ENCODE results near the gene MSS51. TPM values are rescaled to one million over a fixed set of nuclear protein-coding genes. Genes with fewer than 3 reads are reported as not detected.

Gene MSS51
- 2.0 TPM for total RNA-seq

DNA sequence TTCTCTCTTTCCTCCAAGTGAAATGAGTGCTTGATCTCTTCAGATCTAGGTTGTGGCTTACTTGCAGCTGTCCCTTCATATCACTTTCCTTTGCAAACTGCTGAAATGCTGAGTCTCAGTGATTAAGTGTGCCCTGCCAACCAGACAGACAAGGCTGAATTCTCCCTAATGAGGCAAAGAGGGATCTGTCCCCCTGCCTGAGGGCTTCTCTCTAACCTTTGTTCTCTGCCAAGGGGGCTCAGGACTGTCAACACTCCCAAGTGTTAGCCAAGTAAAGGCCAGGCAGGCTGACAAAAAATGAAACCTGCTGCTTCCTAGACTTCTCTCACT lies at the start of gene MSS51:
MSS51 (minus strand) TSS at position 24 of the 330 bp plus-strand sequence. CDS start 5,277 bp downstream, outside the sequence.
- DNase-seq (ENCODE audit: low spot score), result no peak

GRCh38 chr10:73480158-73480557 lies 46.8 kb upstream of the MSS51 start:
- no peak for DNase-seq (ENCODE audit: low spot score)

DNA sequence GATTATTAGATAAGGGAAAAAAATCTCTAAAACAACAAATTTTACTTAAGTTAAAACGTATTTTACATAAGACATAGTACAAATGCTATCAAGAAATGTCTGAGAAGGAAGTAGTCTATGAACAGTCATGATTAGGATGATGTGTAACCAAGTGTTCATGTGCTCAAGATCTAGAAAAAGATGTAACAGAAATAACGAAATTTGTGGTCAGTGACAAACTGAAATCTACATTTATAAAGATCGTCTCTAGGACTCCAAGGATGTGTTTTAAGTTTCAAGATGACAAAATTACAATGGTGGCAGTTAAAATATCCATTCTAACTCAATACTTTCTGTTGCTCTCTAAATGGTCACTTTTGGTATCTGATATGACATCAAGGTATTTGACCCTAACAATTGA lies 45.3 kb upstream of the MSS51 start:
- DNase-seq (ENCODE audit: low spot score), result no peak

DNA sequence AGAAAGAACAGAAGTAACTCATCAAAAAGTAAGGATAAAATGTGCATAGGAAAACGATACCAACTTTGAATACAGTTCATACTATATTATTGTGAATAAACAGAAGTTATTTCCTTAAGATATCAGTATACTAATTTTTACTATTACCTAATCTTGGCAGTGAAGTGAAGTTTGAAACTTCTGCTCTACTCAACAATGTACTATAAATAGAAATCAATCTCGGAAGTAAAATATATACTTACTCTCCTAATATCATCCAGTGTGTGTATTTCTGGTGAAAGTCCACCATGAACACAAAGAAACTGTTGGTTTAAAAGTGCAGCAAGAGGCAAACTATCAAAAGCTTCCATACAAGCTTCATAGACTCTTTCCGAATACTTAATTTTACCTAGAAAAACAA lies 37.9 kb upstream of the MSS51 start:
- DNase-seq (ENCODE audit: low spot score), result no peak

DNA sequence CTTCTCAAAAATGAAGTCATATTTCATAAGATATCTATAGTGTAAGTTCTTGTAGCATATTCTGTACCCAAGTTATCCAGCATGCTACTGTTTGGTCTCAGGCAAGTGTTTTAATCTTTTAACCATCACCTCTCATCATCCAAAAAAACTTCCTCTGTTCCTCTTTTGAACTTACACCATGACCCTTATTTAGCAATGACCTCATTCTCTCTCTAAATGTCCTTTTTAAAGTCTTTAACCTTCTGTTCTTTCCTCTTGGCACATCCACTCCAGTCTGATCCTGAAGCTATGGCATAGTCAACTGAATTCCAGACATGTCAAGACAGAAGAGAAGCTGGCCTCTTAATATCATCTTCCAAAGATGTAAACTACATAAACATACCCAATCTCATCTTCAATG lies 36.2 kb upstream of the MSS51 start:
- DNase-seq (ENCODE audit: low spot score), result no peak

DNA sequence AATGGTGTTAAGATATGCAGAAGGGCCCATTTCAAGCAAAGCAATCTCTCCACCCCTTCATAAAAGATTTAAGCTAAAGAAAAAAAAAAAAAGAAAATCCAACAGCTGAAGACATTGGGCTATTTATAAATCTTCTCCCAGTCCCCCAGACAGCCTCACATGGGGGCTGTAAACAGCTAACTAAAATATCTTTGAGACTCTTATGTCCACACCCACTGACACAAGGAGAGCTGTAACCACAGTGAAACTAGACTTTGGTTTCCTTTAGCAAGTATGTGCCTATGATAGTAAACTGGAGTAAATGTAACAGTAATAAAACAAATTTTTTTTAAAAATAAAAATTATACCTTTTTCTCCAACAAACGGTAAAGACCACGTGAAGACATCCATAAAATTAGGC lies 33.8 kb upstream of the MSS51 start:
- no peak for DNase-seq (ENCODE audit: low spot score)

DNA sequence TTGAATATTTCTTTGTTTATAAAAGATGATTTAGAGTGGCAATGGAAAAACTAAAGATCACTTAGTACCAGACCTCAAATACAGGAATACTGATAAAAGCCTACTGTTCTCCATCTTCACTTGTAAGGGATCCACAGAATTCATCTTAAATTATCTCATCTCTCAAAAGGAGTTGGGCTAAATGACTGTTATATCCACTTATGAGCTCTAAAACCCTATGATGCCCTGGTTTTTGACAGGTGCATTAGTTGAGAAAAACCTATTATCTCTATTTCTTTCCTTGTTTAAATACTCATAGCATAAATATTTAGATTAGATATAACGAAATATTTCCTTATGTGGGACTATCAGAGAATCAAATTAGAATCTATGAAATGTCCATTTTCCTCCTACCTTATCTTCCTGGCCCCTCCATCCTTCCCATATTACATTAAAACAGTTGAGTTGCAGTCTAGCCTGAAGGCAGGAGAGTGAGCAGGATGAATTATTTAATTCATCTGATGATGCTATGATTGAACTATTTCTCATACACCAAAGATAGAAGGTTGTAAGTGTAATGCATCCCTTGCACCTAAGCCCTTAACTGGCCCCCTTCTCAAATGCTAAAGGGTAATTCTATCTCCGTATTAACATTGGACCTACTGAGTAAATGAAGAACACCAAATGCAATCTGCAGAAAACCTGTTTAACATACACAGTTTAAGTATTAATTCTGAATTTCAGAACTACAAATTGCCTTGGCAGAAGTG lies 32.8 kb upstream of the MSS51 start:
- DNase-seq (ENCODE audit: low spot score), result no peak

- DNase-seq (ENCODE audit: low spot score), result no peak
Measured at GRCh38 chr10:73460897-73461296, 27.5 kb upstream of the MSS51 start.

GRCh38 chr10:73459683-73460314 lies 26.4 kb upstream of the MSS51 start:
- no peak for DNase-seq (ENCODE audit: low spot score)

- no peak for DNase-seq (ENCODE audit: low spot score)
Measured at GRCh38 chr10:73456187-73456890, 23.0 kb upstream of the MSS51 start.

DNA sequence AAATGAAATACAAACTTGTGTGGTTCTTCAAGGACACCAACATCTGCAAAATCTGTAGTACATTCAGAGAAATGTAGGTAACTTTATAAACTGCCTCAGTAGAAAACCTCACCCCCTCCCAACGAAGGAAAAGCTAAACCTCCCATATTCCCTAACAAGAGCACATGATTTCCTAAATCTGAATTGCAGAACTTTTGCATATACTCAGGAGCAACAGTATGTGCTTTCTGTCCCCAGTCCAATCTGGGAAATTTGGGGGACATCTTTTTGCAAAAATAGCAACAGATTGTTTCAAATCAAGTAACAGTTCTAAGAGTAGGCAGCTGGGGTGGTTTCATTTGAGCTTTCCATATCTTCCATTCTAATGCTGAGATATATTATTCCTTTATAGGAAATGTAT lies 15.8 kb upstream of the MSS51 start:
- DNase-seq (ENCODE audit: low spot score), result no peak

DNA sequence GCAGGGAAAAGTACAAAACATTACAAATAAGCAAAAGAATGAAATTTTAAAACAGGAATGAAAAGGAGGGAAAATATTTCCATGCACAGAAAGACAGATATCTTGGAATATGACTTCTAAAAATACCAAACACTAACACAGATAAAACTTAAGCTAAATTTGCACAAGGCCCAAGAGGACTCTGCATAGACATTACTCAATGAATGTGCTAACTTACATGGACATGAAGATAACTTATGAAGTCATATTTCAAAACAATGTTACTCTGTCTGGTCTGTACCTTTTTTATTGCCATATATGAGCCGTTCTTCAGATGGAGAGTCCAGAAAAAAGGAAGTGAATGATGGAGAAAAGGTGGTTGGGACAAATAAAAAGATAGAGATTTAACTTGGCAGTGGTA lies 15.0 kb upstream of the MSS51 start:
- DNase-seq (ENCODE audit: low spot score), result no peak

- no peak for DNase-seq (ENCODE audit: low spot score)
Measured at GRCh38 chr10:73446926-73447325, 13.6 kb upstream of the MSS51 start.

GRCh38 chr10:73444457-73444856 lies 11.1 kb upstream of the MSS51 start:
- DNase-seq (ENCODE audit: low spot score), result no peak

DNA sequence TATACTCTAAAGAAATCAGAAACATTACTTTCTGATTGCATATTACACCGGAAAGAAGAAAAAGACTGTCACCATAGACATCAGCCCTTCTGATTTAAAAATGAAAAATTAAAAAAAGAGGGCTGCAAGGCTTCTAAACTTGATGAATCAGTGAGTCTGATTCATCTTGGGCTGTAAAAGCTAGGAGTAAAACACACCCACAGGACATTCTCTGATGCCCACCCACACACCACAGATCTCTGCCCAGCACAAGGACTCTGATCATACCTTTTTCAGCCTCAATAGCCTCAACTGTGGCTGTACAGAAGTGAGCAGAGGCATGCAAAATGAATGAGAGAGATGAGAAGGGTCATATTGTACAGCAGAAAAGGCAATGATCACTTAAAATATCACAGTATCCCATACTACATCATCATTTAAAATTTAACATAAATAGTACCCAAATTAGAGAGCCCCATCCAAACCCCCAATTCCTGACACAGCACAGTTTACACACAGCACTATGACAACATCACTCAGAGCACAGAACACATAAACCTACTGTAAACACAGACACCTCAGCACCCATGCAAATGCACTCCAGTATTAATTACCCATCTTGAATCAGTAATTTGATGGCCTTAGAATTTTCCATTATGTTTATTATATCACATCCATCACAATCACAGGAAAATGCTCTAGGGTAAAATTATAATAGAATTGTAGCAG lies 6.4 kb upstream of the MSS51 start:
- DNase-seq (ENCODE audit: low spot score), result no peak

DNA sequence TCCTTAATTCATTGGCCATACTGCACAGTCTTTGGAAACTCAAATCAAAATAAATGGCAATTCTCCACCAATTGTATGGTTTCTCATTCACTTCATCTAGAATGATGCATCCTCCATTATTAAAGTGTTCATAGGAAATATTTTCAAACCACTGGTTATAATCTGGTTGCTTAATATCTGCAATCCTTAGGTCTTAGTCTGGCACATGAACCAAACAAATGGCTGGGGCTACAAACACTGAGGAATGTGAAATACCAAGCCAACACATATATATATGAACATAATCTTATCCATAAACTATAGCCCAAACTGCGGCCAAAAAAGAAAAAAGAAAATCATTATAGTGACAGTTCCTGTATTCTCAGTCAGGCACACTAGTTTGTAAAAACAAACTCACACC lies 5.7 kb upstream of the MSS51 start:
- DNase-seq (ENCODE audit: low spot score), result no peak

- no peak for DNase-seq (ENCODE audit: low spot score)
Measured at GRCh38 chr10:73432646-73433537, 469 bp downstream of the MSS51 start.

- DNase-seq (ENCODE audit: low spot score), result no peak
Measured at GRCh38 chr10:73426318-73426717, 7.0 kb downstream of the MSS51 start.

DNA sequence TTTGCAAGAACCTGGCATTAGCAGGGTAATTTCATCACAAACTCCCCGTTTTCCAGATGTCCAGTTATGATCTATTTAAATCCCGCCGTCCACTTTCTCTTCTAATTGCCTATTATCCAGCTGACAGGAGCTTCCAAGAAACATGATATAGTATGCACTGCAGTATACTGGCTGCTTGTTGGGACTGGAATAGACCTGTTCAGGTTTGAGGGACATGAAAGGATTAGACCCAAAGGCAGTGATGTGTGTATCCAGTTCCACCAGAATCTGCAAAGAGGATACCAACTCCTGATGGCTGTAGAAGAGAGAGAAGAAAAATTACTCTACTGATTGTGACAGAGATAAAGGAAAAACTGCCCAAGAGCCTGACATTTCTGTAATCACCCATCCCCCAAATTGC lies 8.9 kb downstream of the MSS51 start:
- no peak for DNase-seq (ENCODE audit: low spot score)

- no peak for DNase-seq (ENCODE audit: low spot score)
Measured at GRCh38 chr10:73423309-73423708, 10.1 kb downstream of the MSS51 start.

- no peak for DNase-seq (ENCODE audit: low spot score)
Measured at GRCh38 chr10:73416571-73416970, 16.8 kb downstream of the MSS51 start.
